BLaER1 treated with 17β-estradiol and CSF1 and Interleukin-3, amounts not matched to agents 10 nM and 100 nM (cell line): ENCODE data around the gene TRDN.

Source experiments
- H3K27ac ChIP-seq, 11 experiments: shearing (Covaris generic); formaldehyde crosslinking; 2 replicates each; pipeline ENCODE4 v1.8.1; 2022
- H3K27me3 ChIP-seq, 11 experiments: shearing (Covaris generic); formaldehyde crosslinking; 2 replicates each; pipeline ENCODE4 v1.8.1; 2022
- H3K36me3 ChIP-seq, 11 experiments: shearing (Covaris generic); formaldehyde crosslinking; 2 replicates each; pipeline ENCODE4 v1.8.1; 2022
- H3K4me1 ChIP-seq, 10 experiments: shearing (Covaris generic); formaldehyde crosslinking; 2 replicates each; pipeline ENCODE4 v1.8.1; 2022
- H3K4me2 ChIP-seq, 11 experiments: shearing (Covaris generic); formaldehyde crosslinking; 2 replicates each; pipeline ENCODE4 v1.8.1; 2022
- H3K4me3 ChIP-seq, 10 experiments: shearing (Covaris generic); formaldehyde crosslinking; 2 replicates each; pipeline ENCODE4 v1.8.1; 2022
- H3K9ac ChIP-seq, 11 experiments: shearing (Covaris generic); formaldehyde crosslinking; 2 replicates each; pipeline ENCODE4 v1.8.1; 2022
- H3K9me3 ChIP-seq, 11 experiments: shearing (Covaris generic); formaldehyde crosslinking; replicated peaks in 1 of 11; 2 replicates each; pipeline ENCODE4 v1.8.1; 2022
- H4K20me1 ChIP-seq, 11 experiments: shearing (Covaris generic); formaldehyde crosslinking; 2 replicates each; pipeline ENCODE4 v1.8.1; 2022
- Cebpa-rat ChIP-seq, 11 experiments: shearing (Covaris generic); IDR thresholded peaks; 2 replicates each; pipeline ENCODE4 v1.8.1; 2022

TRDN gene

DNA sequence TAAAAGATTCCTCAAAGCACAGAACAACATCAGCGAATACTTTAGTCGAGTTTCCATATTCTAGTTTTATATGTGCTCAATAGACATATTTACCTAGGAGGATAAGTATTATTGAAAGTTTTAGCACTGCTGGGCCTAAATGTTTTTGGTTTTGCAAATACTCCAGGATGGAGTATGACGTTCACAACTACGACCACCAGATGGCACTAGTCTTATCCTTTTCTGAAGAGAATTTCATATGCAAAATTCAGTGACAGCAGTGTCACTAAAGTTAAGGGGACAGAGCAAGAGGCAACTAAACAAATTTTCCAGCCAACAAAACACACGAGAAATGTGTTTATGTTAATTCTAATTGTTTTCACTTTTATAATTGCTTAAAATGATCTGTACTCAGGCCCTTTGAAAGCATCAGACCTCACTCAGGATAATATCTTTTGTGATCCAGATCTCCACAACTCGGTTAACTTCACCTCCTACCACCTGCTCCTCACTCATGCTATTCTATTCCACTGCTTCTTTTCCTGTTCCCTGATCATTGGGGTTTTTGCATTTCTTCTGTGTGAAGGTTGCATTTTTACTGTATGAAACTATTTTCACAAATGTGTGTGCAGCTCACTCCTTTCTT, 220.8 kb downstream of the TRDN start:
- H3K4me3 ChIP-seq = no peak overlapping the region
- peaks cover 0 to 12% (median 5%) of the 10 kb centered on the region in 10 experiments; a peak in 8 of 20 replicates for H3K4me1 ChIP-seq
- TF ChIP-seq Cebpa-rat (IDR thresholded peaks at IDR 0.05) = no peak
- H3K36me3 ChIP-seq = no peaks in the 10 kb centered on the region
- no peaks in the 10 kb centered on the region for H4K20me1 ChIP-seq
- H3K9me3 ChIP-seq = no peaks in the 10 kb centered on the region
- H3K27ac ChIP-seq = no peak overlapping the region
- H3K27me3 ChIP-seq = no peaks in the 10 kb centered on the region
- H3K4me2 ChIP-seq = no peak overlapping the region
- H3K9ac ChIP-seq = no peak overlapping the region

DNA sequence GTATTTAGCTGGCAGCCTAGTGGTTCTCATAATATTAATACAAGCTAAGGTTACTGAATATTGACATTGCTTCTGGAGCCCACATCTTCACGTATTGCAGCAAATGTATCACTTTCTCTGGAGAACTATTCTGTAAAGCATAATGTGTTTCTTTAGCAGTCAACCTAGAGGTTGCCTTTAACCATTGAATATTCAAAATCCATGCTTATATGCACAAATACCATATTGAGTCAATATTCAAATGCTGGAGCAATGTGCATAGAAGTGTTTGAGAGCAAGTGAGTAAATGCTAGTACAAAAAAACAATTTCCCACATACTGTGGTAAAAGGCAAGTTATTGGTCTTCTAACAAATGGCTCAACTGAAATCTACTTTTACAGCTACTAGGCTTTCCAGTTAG, 231.8 kb downstream of the TRDN start:
- TF ChIP-seq Cebpa-rat (IDR thresholded peaks at IDR 0.05) = no peak
- no peak overlapping the region for H3K4me2 ChIP-seq
- no peaks in the 10 kb centered on the region for H4K20me1 ChIP-seq
- no peaks in the 10 kb centered on the region for H3K9me3 ChIP-seq
- no peak overlapping the region for H3K9ac ChIP-seq
- H3K4me3 ChIP-seq = no peak overlapping the region
- peaks cover 0 to 11% (median 6%) of the 10 kb centered on the region in 10 experiments; a peak in 9 of 20 replicates for H3K4me1 ChIP-seq
- H3K27ac ChIP-seq = no peak overlapping the region
- H3K27me3 ChIP-seq = no peaks in the 10 kb centered on the region
- H3K36me3 ChIP-seq = no peaks in the 10 kb centered on the region

DNA sequence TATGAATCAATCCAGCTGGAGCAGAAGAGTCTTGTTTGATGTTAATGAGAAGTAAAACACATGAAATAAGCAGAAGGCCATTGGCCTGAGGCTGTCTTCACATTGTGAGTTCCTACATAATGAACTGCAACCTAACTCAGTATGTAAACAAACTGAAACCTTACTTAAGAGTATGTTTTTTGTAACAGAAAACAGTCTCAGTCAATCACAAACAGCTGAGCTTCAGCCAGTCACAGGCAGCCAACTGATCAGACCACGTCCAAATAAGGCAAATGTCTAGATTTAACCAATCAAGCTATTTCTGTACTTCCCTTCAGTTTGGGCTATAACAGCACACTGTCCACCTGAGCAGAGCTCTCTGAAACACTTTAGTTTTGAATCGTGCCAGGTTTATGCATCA, 234.7 kb downstream of the TRDN start:
- Histone ChIP-seq H4K20me1 (no peaks in the 10 kb centered on the region), H3K4me1 (peaks cover 0 to 11% (median 6%) of the 10 kb centered on the region in 10 experiments; a peak in 9 of 20 replicates), H3K4me2 (peak overlapping the region in 6 of 11 experiments; percentile 1 to 30 (median 28); a peak in 6 of 22 replicates), H3K9me3 (no peaks in the 10 kb centered on the region), H3K27ac (no peak overlapping the region), H3K9ac (no peak overlapping the region), H3K36me3 (no peaks in the 10 kb centered on the region), H3K27me3 (no peaks in the 10 kb centered on the region), H3K4me3 (no peak overlapping the region)
- TF ChIP-seq Cebpa-rat (IDR thresholded peaks at IDR 0.05) = no peak

DNA sequence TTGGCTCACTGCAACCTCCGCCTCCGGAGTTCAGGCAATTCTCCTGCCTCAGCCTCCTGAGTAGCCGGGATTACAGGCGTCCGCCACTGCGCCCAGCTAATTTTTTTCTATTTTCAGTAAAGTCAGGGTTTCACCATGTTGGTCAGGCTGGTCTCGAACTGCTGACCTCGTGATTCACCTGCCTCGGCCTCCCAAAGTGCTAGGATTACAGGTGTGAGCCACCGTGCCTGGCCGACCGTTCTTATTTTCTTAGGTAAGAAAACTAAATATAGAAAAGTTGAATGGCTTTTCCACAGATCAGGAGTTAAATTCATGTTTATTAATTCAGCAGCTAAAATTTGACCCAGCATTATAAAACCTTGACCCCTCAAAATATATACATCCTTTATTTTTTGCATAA, 238.7 kb downstream of the TRDN start:
- H3K4me3 ChIP-seq = no peak overlapping the region
- peaks cover 0 to 11% (median 6%) of the 10 kb centered on the region in 10 experiments; a peak in 9 of 20 replicates for H3K4me1 ChIP-seq
- no peak overlapping the region for H3K4me2 ChIP-seq
- H3K27ac ChIP-seq = no peak overlapping the region
- no peaks in the 10 kb centered on the region for H3K27me3 ChIP-seq
- H3K9ac ChIP-seq = no peak overlapping the region
- H4K20me1 ChIP-seq = no peaks in the 10 kb centered on the region
- no peaks in the 10 kb centered on the region for H3K9me3 ChIP-seq
- no peak for TF ChIP-seq Cebpa-rat (IDR thresholded peaks at IDR 0.05)
- no peaks in the 10 kb centered on the region for H3K36me3 ChIP-seq

DNA sequence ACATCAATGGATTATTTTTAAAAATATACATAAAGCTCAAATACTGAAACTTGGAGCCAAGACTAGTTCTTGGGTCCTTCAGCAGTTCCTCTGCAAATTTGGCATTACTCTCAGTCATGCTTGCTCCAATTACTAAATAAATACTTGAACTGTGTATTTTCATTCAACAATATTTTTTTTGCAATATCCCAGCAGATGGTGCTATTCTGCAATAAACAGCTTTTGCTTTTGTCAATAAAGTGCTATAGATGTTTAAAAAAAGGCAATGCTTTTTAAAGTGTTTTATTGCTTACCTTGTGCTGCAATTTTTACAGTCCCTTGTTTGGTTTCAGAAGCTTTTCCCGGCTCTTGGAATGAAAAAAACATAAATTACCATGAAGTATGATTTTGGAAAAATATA, 243.4 kb downstream of the TRDN start:
- H3K4me1 ChIP-seq = no peaks in the 10 kb centered on the region

DNA sequence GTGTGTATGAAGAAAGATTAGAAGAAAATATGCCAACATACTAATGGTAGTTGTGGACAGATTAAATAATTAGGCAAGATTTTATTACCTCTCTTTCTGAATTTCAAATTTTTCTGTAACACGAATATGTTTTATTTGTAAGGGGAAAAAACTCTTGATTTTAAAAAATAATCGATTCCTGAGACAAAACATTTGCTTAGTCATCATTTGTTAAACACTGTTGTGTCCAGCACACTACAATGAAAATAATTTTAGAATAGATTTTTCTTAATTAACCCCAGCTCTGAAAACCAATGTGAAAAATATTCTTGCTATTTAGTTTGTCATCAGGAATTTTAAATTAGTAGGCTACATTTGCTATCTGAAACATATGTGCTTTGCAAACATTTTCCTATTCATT, 253.0 kb downstream of the TRDN start:
- Histone ChIP-seq H3K36me3 (no peaks in the 10 kb centered on the region), H3K4me1 (no peaks in the 10 kb centered on the region), H3K9me3 (no peaks in the 10 kb centered on the region), H3K9ac (no peak overlapping the region), H3K27me3 (no peaks in the 10 kb centered on the region), H4K20me1 (no peaks in the 10 kb centered on the region), H3K4me2 (no peak overlapping the region), H3K4me3 (no peak overlapping the region), H3K27ac (no peak overlapping the region)
- TF ChIP-seq Cebpa-rat (IDR thresholded peaks at IDR 0.05) = no peak

More for the DNA sequence above, 243.4 kb downstream of the TRDN start:
- H3K4me2 ChIP-seq = no peak overlapping the region
- H3K4me3 ChIP-seq = no peak overlapping the region
- TF ChIP-seq Cebpa-rat (IDR thresholded peaks at IDR 0.05) = no peak
- H4K20me1 ChIP-seq = no peaks in the 10 kb centered on the region
- H3K27me3 ChIP-seq = no peaks in the 10 kb centered on the region
- no peak overlapping the region for H3K9ac ChIP-seq
- no peaks in the 10 kb centered on the region for H3K36me3 ChIP-seq
- H3K27ac ChIP-seq = no peak overlapping the region
- no peaks in the 10 kb centered on the region for H3K9me3 ChIP-seq

DNA sequence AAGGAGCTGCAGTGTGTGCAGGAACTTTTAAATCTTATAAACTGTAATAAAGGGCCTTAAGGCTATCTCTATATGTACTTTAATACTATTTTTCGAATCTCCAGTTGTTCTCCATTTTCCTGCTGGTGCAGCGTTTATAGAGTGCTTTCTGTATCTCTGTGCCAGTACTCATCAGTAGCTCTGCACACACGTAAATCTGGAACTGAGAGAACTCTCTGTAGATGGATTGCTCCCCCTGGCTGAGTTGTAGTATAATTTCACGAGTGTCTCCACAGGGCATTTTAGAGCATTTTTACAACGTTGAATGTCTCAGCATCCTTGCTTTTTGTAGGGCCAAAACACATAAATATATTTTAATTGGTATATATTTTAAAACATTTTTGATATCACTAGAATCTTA, 256.5 kb downstream of the TRDN start:
- no peaks in the 10 kb centered on the region for H3K4me1 ChIP-seq
- no peaks in the 10 kb centered on the region for H3K36me3 ChIP-seq
- no peak overlapping the region for H3K4me3 ChIP-seq
- H3K27ac ChIP-seq = no peak overlapping the region
- H3K27me3 ChIP-seq = no peaks in the 10 kb centered on the region
- H3K9me3 ChIP-seq = no peaks in the 10 kb centered on the region
- no peak overlapping the region for H3K9ac ChIP-seq
- TF ChIP-seq Cebpa-rat (IDR thresholded peaks at IDR 0.05) = no peak
- no peak overlapping the region for H3K4me2 ChIP-seq
- no peaks in the 10 kb centered on the region for H4K20me1 ChIP-seq

DNA sequence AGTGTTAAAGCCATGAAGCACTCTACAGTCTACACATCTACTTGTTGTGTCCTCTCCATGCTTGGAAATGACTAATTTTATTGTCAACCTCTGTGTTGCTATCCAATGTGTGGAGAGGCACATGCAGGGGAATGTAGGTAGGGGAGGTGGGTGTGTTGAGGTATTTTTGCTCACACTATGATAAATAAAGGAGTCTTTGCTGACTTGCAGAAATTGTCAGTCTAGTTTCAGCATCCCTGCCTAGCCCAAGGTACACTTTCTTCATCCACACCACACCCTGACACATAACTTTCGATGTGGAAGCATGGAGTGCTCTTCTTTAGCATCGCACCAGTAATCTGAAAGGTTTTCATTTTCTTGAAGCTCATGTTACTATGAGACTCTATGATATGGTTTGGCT, 264.0 kb downstream of the TRDN start:
- TF ChIP-seq Cebpa-rat (IDR thresholded peaks at IDR 0.05) = no peak
- H3K9me3 ChIP-seq = peaks cover 0 to 6% (median 0%) of the 10 kb centered on the region in 11 experiments; a peak in 2 of 22 replicates
- H3K4me2 ChIP-seq = no peak overlapping the region

DNA sequence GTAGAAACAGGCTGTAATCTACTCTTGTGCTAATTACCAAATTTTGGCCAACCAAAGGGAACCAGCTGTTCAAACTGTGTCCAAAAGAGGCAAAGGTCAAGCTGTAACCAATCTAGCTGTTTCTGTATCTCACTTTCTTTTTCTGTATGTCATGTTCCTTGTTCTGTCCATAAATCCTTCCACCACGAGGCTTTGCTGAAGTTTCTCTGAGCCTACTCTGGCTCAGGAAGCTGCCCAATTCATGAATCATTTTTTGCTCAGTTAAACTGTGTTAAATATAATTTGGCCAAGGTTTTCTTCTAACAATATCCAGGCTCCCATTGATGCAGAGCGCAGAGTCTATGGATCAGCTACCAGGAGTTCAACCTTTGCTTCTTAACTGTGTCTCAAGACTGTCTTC, 272.8 kb downstream of the TRDN start:
- Histone ChIP-seq H4K20me1 (no peaks in the 10 kb centered on the region), H3K27ac (no peak overlapping the region), H3K27me3 (no peaks in the 10 kb centered on the region), H3K4me2 (no peak overlapping the region), H3K4me1 (no peaks in the 10 kb centered on the region), H3K9ac (no peak overlapping the region), H3K4me3 (no peak overlapping the region), H3K36me3 (no peaks in the 10 kb centered on the region), H3K9me3 (no peaks in the 10 kb centered on the region)
- no peak for TF ChIP-seq Cebpa-rat (IDR thresholded peaks at IDR 0.05)

More for the DNA sequence above, 264.0 kb downstream of the TRDN start:
- Histone ChIP-seq H3K27ac (no peak overlapping the region), H3K9ac (no peak overlapping the region), H3K4me3 (no peak overlapping the region), H3K4me1 (no peaks in the 10 kb centered on the region), H4K20me1 (no peaks in the 10 kb centered on the region), H3K27me3 (no peaks in the 10 kb centered on the region), H3K36me3 (no peaks in the 10 kb centered on the region)

DNA sequence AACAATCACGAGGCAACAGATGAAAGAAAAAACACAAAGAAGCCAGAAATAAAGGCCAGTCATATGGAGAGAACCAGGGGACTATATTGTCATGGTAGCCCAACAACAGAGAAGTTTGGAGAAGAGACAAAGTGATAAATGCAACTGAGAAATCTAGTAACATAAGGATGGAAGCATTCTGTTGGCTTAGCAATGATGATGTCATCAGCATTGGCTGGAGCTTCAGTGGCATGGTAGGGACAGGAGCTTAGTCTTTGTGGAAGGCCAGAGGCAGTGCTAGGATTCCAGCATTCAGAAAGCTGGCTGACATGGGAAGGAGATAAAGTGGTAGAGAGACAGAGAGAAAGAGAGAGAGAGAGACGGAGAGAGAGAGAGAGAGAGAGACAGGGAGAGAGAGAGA, 276.4 kb downstream of the TRDN start:
- H3K4me1 ChIP-seq = no peaks in the 10 kb centered on the region
- no peaks in the 10 kb centered on the region for H3K36me3 ChIP-seq
- H3K27me3 ChIP-seq = no peaks in the 10 kb centered on the region
- no peak overlapping the region for H3K9ac ChIP-seq
- H4K20me1 ChIP-seq = no peaks in the 10 kb centered on the region
- H3K4me3 ChIP-seq = no peak overlapping the region
- no peak for TF ChIP-seq Cebpa-rat (IDR thresholded peaks at IDR 0.05)
- no peak overlapping the region for H3K4me2 ChIP-seq
- H3K27ac ChIP-seq = no peak overlapping the region
- no peaks in the 10 kb centered on the region for H3K9me3 ChIP-seq
